Hepatocyte (in vitro differentiated cells): ENCODE measurements around the gene AFAP1L2.

Experiments used
- CTCF ChIP-seq: fragments of 200-600 bp; sonication (generic); IDR thresholded peaks from 2 replicates; pipeline ENCODE4 v1.5.1; 2016; ENCODE audit warnings: antibody characterized with exemption, mild to moderate bottlenecking; ENCODE audit not compliant: poor library complexity
- EZH2 ChIP-seq: fragments of 200-600 bp; sonication (generic); IDR thresholded peaks from 2 replicates; pipeline ENCODE4 v1.6.1; 2016; ENCODE audit warnings: antibody characterized with exemption, mild to moderate bottlenecking, borderline replicate concordance
- EZH2phosphoT487 ChIP-seq: fragments of 200-600 bp; sonication (generic); IDR thresholded peaks from one replicate; pipeline ENCODE4 v1.6.1; 2018; ENCODE audit warnings: antibody characterized with exemption, mild to moderate bottlenecking, low read depth, moderate library complexity; ENCODE audit not compliant: unreplicated experiment, severe bottlenecking

- TF ChIP-seq CTCF (no peak), EZH2phosphoT487 (no peak), EZH2 (no peak)
These were observed 4.7 kb downstream of the AFAP1L2 start for GRCh38 chr10:114399576-114399975.
